Peyer's patch (tissue), 4 donors: ENCODE measurements around the gene CAMSAP1. TPM values are rescaled to one million over a fixed set of nuclear protein-coding genes. Genes with fewer than 3 reads are reported as not detected.
A peak's percentile ranks its signal among the peaks of the same experiment; 100 is the strongest.

Experiments used
- DNase-seq, 3 donors: peaks; one replicate each; pipeline ENCODE4 v3.0.0-alpha.2; 2017 to 2019
- H3K27ac ChIP-seq, 4 donors: fragments of 200-600 bp; sonication (generic); one replicate each; pipeline ENCODE4 v1.5.1; 2016 to 2019
- H3K27me3 ChIP-seq, 2 donors: fragments of 200-600 bp; sonication (generic); one replicate each; pipeline ENCODE4 v1.5.1; 2019
- H3K36me3 ChIP-seq, 3 donors: fragments of 200-600 bp; sonication (generic); one replicate each; pipeline ENCODE4 v1.5.1; 2016 to 2019
- H3K4me1 ChIP-seq, 4 donors: fragments of 200-600 bp; sonication (generic); one replicate each; pipeline ENCODE4 v1.5.1; 2016 to 2019
- H3K4me3 ChIP-seq, 4 donors: fragments of 200-600 bp; sonication (generic); 1 replicate in 3 of 4; 2 replicates in 1 of 4; pipeline ENCODE4 v1.5.1; 2016 to 2019; ENCODE audit warnings: mild to moderate bottlenecking in 1 of 4
- H3K9me3 ChIP-seq, 4 donors: fragments of 200-600 bp; sonication (generic); one replicate each; pipeline ENCODE4 v1.5.1; 2016 to 2019; ENCODE audit warnings: mild to moderate bottlenecking in 1 of 4
- POLR2A ChIP-seq, 2 donors: fragments of 450-650 bp; IDR thresholded peaks; one replicate each; pipeline ENCODE4 v1.5.1; 2017; ENCODE audit warnings: antibody characterized with exemption in 2 of 2, mild to moderate bottlenecking in 2 of 2, moderate library complexity in 2 of 2
- total RNA-seq, 4 donors: library from RNA; depleted of rRNA; stranded (reverse); fragments of >200 nt; gene quantifications; one replicate each; pipeline ENCODE4 v1.1.0, GENCODE V29; 2016
- TF ChIP-seq, protein P1 (sequence below), 6 experiments: fragments of 450-650 bp in 4 of 6; fragments of 200-600 bp in 2 of 6; sonication (generic) in 1 of 6; IDR thresholded peaks; one replicate each; pipeline ENCODE4 v1.5.1; 2017 to 2019; ENCODE audit warnings: antibody characterized with exemption in 6 of 6, mild to moderate bottlenecking in 3 of 6, moderate library complexity in 1 of 6

The CAMSAP1 gene
- total RNA-seq, 4 donors from 2014 or later = 21.0 to 30.5 (median 24.2) TPM

DNA sequence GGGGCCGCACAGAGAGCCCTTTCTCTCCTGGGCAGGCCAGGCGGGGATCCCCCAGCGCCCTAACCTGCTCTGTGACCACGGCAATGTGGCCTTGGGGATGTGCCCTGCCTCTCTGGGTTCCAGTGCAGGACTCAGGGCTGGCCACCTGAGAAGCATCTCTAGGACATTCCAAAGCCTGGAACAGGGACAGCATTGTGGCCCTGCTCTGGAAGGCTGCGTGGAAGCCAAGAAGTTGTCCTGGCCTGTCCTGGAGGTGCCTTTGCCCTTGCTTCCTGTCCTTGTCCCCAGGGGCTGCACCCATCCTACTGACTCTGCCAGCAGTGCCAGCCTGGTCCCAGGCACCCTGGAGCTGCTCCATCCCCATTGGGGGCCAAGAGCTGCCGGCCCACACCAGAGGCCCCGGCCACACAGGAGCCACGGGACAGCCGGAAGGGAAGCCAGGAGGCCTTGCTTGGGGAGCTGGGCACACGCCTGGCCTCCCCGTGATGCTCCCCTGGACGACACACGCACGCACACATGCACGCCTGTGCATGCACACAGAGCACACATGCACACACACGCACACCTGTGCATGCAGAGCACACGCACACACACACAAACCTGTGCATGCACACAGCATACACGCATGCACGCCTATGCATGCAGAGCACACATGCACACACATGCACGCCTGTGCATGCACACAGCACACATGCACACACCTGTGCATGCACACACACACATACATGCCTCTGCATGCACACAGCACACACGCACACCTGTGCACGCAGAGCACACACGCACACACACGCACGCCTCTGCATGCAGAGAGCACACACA lies 20.1 kb upstream of the CAMSAP1 start:
- H3K27me3 ChIP-seq = no peaks in the 10 kb centered on the region
- H3K36me3 ChIP-seq = peaks cover 0 to 18% (median 0%) of the 10 kb centered on the region in 3 donors
- DNase-seq = peak in 1 of 3 donors; percentile 41

DNA sequence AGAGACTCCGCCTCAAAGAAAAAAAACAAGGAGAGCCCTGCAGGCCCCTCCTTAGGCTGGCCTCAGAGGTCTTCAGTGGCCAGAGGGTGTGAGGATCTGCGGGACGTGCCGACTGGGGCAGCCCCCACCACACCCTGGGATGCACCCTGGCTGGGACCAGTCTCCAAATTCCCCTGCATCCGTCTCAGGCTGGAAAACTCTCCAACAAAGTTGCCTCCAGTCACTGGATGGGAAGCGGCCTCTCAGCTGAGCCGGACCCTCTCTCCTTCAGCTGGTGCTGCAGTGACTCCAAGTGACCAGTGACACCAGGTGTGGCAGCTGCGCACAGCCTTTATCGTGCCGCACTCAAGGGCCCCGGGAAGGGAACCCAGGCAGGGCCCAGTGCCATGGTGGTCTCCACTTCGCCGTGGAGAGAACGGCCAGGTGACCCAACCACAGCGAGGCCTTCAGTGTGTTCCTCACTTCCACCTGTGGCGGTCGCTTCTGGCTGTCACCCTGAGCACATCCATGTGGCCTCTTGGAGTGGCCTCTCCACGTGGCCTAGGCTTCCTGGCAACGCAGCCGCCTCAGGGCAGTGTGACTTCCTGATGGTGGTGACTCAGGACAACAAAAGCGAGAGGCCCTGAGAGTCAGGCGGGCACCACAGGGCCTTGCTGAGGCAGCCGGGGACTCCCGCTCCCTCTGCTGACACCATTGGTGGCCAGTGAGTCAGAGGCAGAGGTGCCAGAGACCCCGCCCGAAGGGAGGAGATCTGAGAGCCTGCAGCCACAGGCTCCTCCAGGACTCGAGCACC lies 19.3 kb upstream of the CAMSAP1 start:
- DNase-seq = peak in 1 of 3 donors; percentile 47
- no peak overlapping the region for H3K27ac ChIP-seq
- no peaks in the 10 kb centered on the region for H3K27me3 ChIP-seq
- H3K4me1 ChIP-seq = no peaks in the 10 kb centered on the region
- TF ChIP-seq, protein P1, sequence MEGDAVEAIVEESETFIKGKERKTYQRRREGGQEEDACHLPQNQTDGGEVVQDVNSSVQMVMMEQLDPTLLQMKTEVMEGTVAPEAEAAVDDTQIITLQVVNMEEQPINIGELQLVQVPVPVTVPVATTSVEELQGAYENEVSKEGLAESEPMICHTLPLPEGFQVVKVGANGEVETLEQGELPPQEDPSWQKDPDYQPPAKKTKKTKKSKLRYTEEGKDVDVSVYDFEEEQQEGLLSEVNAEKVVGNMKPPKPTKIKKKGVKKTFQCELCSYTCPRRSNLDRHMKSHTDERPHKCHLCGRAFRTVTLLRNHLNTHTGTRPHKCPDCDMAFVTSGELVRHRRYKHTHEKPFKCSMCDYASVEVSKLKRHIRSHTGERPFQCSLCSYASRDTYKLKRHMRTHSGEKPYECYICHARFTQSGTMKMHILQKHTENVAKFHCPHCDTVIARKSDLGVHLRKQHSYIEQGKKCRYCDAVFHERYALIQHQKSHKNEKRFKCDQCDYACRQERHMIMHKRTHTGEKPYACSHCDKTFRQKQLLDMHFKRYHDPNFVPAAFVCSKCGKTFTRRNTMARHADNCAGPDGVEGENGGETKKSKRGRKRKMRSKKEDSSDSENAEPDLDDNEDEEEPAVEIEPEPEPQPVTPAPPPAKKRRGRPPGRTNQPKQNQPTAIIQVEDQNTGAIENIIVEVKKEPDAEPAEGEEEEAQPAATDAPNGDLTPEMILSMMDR (IDR thresholded peaks at IDR 0.05) = no peak
- no peak for TF ChIP-seq POLR2A (IDR thresholded peaks at IDR 0.05)
- no peaks in the 10 kb centered on the region for H3K9me3 ChIP-seq
- peaks cover 0 to 12% (median 0%) of the 10 kb centered on the region in 3 donors for H3K36me3 ChIP-seq
- H3K4me3 ChIP-seq = no peak overlapping the region

More for the DNA sequence above, 20.1 kb upstream of the CAMSAP1 start:
- H3K9me3 ChIP-seq = no peaks in the 10 kb centered on the region
- H3K4me1 ChIP-seq = no peaks in the 10 kb centered on the region
- no peak overlapping the region for H3K4me3 ChIP-seq
- TF ChIP-seq POLR2A (IDR thresholded peaks at IDR 0.05) = no peak
- TF ChIP-seq, protein P1 (IDR thresholded peaks at IDR 0.05) = no peak
- H3K27ac ChIP-seq = no peak overlapping the region

DNA sequence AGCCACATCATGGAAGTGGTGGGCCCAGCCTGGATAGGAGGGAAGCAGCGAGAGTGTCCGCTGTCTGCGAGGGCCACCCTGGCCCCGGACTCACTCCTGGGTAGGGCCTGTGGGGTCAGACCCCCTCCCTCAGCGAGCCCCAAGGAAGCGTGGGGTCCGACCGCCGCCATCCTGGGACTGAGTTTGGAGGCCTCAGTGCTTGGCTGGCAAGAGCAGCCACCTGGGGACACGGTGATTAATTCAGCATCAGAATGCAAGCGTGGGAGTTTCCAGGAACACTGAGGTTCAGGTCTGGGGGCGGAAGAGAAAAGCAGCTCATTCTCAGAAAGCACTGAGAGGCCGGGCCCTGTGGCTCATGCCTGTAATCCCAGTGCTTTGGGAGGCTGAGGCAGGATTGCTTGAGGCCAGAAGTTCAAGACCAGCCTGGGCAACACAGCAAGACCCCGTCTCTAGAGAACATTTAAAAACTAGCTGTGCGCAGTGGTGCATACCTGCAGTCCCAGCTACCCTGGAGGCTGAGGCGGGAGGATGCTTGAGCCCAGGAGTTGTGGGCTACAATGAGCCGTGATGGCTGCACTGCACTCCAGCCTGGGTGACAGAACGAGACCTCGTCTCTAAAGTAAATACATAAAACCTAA lies 18.3 kb upstream of the CAMSAP1 start:
- H3K27me3 ChIP-seq = no peaks in the 10 kb centered on the region
- peaks cover 0 to 2% (median 0%) of the 10 kb centered on the region in 3 donors for H3K36me3 ChIP-seq
- H3K27ac ChIP-seq = no peak overlapping the region
- no peak for TF ChIP-seq POLR2A (IDR thresholded peaks at IDR 0.05)
- TF ChIP-seq, protein P1 (IDR thresholded peaks at IDR 0.05) = no peak
- no peak overlapping the region for H3K4me3 ChIP-seq
- H3K4me1 ChIP-seq = no peaks in the 10 kb centered on the region
- H3K9me3 ChIP-seq = no peaks in the 10 kb centered on the region
- peak in 1 of 3 donors; percentile 35 for DNase-seq

DNA sequence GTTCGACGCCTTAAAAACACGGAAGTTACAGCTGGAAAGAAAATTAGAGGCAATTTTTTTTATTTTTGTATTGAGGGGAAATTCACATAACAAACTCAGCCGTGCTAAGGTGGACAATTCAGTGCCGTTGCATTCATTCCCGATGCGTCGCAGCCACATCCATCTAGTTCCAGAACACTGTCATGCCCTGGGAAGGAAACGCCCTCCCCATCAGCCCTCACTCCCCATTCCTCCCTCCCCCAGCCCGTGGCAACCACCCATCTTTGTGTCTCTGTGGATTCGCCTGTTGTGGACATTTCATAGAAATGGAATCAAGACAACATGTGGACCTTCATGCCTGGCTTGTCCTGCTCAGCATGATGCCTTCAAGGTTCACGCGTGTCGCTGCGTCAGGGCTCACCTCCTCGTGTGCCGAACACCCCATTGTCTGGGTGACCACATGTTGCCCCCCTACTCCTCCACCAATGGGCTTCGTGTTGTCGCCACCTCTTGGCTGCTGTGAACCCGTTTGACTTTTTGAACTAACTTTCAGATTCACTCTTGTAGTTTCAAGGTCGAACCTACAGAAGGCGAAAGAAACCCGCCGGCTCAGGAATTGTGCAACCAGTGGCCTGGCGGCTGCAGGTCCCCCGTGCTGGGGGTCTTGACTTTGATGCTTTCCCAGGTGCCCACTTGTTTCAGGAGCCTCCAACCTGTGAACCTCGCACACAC lies 17.4 kb upstream of the CAMSAP1 start:
- no peaks in the 10 kb centered on the region for H3K36me3 ChIP-seq
- no peaks in the 10 kb centered on the region for H3K27me3 ChIP-seq
- no peak overlapping the region for H3K27ac ChIP-seq
- no peak overlapping the region for H3K4me3 ChIP-seq
- DNase-seq = no peak
- no peaks in the 10 kb centered on the region for H3K4me1 ChIP-seq
- no peak for TF ChIP-seq POLR2A (IDR thresholded peaks at IDR 0.05)
- H3K9me3 ChIP-seq = no peaks in the 10 kb centered on the region

DNA sequence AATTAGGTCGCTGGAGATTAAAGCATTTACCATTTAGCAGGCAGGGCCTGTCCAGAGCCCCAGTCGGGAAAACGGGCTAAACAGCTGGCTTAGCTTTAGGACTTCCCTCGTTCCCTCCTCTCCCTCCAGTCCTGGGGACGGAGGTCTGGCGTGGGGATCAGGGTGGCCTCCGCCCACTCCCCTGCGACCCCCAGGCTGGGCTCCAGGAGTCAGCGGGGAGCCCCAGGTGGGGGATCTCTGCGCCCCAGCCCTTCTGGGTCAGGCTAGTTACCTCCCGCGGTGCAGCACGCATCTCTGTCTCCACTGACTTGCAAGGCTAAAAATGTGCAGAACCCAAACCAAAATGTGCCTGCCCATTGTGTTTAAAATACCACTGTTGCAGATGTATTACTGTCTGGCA lies 16.2 kb upstream of the CAMSAP1 start:
- H3K9me3 ChIP-seq = peaks cover 0 to 3% (median 0%) of the 10 kb centered on the region in 4 donors
- no peaks in the 10 kb centered on the region for H3K27me3 ChIP-seq
- TF ChIP-seq, protein P1 (IDR thresholded peaks at IDR 0.05) = no peak
- TF ChIP-seq POLR2A (IDR thresholded peaks at IDR 0.05) = no peak
- H3K36me3 ChIP-seq = no peaks in the 10 kb centered on the region
- H3K27ac ChIP-seq = no peak overlapping the region
- H3K4me1 ChIP-seq = no peaks in the 10 kb centered on the region
- no peak for DNase-seq
- H3K4me3 ChIP-seq = no peak overlapping the region
